Measurements from ENCODE around the gene JPH3. TPM values are rescaled to one million over a fixed set of nuclear protein-coding genes. Genes with fewer than 3 reads are reported as not detected.
"Not testable (repeated sequence)": the region's sequence is repeated elsewhere in the genome, so short reads cannot be mapped to it uniquely, and the experiment has no call there.

JPH3 gene
- total RNA-seq, 4 donors from 2014 or later: 0.22 to 1.1 (median 0.29) TPM; not detected in 1

GRCh38 chr16:87680272-87680644 lies 78.0 kb downstream of the JPH3 start:
- Histone ChIP-seq H3K9me3 (no peaks in the 10 kb centered on the region), H3K4me1 (no peaks in the 10 kb centered on the region), H3K4me3 (replicated peaks in 1 of 3) (no peak overlapping the region), H3K27ac (no peak overlapping the region), H3K36me3 (no peaks in the 10 kb centered on the region), H3K27me3 (no peaks in the 10 kb centered on the region)
- TF ChIP-seq CTCF (IDR thresholded peaks at IDR 0.05): no peak
- TF ChIP-seq POLR2A (IDR thresholded peaks at IDR 0.05): no peak
- WGBS, 2 donors: 85 to 92% methylated on average over 17 of the region's 17 CpGs
- intact Hi-C loops (cut with DNase I): no loop called here
- no peak for DNase-seq

GRCh38 chr16:87681051-87681602 lies 78.8 kb downstream of the JPH3 start:
- H3K4me1 ChIP-seq; H3K27me3 ChIP-seq; DNase-seq; H3K4me3 ChIP-seq (replicated peaks in 1 of 3); H3K9me3 ChIP-seq; H3K36me3 ChIP-seq; intact Hi-C loops (cut with DNase I); H3K27ac ChIP-seq: not testable (repeated sequence)
- WGBS, 2 donors: 93 to 94% methylated on average over 53 to 60 of the region's 60 CpGs

GRCh38 chr16:87681981-87682570 lies 79.8 kb downstream of the JPH3 start:
- Histone ChIP-seq H3K27me3 (no peaks in the 10 kb centered on the region), H3K4me3 (replicated peaks in 1 of 3) (no peak overlapping the region), H3K36me3 (no peaks in the 10 kb centered on the region), H3K27ac (no peak overlapping the region), H3K9me3 (no peaks in the 10 kb centered on the region), H3K4me1 (peaks cover 2 to 6% of the 10 kb centered on the region in 2 donors)
- no peak for DNase-seq
- 47 to 58% methylated on average over 8 to 9 of the region's 9 CpGs for WGBS, 2 donors
- intact Hi-C loops (cut with DNase I): no loop called here
- TF ChIP-seq CTCF (IDR thresholded peaks at IDR 0.05) (no peak), POLR2A (IDR thresholded peaks at IDR 0.05) (no peak)

GRCh38 chr16:87682852-87683399 lies 80.6 kb downstream of the JPH3 start:
- Histone ChIP-seq H3K27me3 (no peaks in the 10 kb centered on the region), H3K9me3 (no peaks in the 10 kb centered on the region), H3K27ac (no peak overlapping the region), H3K36me3 (no peaks in the 10 kb centered on the region), H3K4me1 (peaks cover 2 to 10% of the 10 kb centered on the region in 2 donors), H3K4me3 (replicated peaks in 1 of 3) (no peak overlapping the region)
- WGBS, 2 donors: 92 to 95% methylated on average over 9 to 18 of the region's 18 CpGs
- TF ChIP-seq CTCF (IDR thresholded peaks at IDR 0.05): no peak
- TF ChIP-seq POLR2A (IDR thresholded peaks at IDR 0.05): no peak
- DNase-seq: no peak
- intact Hi-C loops (cut with DNase I): no loop called here

- 73 to 85% methylated on average over 16 to 24 of the region's 24 CpGs for WGBS, 2 donors
- peaks cover 2 to 10% of the 10 kb centered on the region in 2 donors for H3K4me1 ChIP-seq
These were observed 81.9 kb downstream of the JPH3 start for GRCh38 chr16:87684106-87684677.

More at GRCh38 chr16:87684106-87684677, 81.9 kb downstream of the JPH3 start:
- H3K36me3 ChIP-seq: no peaks in the 10 kb centered on the region
- no peak overlapping the region for H3K27ac ChIP-seq
- TF ChIP-seq CTCF (IDR thresholded peaks at IDR 0.05) (no peak), POLR2A (IDR thresholded peaks at IDR 0.05) (no peak)
- intact Hi-C loops (cut with DNase I): no loop called here
- no peaks in the 10 kb centered on the region for H3K9me3 ChIP-seq
- no peak for DNase-seq
- no peak overlapping the region for H3K4me3 ChIP-seq (replicated peaks in 1 of 3)
- no peaks in the 10 kb centered on the region for H3K27me3 ChIP-seq
